T-cell (primary cell): ENCODE measurements around the gene CHRFAM7A. TPM values are rescaled to one million over a fixed set of nuclear protein-coding genes. Genes with fewer than 3 reads are reported as not detected.
"Not testable (repeated sequence)": the region's sequence is repeated elsewhere in the genome, so short reads cannot be mapped to it uniquely, and the experiment has no call there.

Experiments used
- ATAC-seq, 4 experiments: fragments of 200-7000 bp in 3 of 4; fragments of 150-1000 bp in 1 of 4; cut with Tn5 transposase; replicated peaks in 1 of 4; 1 replicate in 3 of 4; 2 replicates in 1 of 4; pipeline ENCODE4 v1.10.0; 2021; ENCODE audit warnings: moderate library complexity in 3 of 4, mild to moderate bottlenecking in 2 of 4, moderate number of reproducible peaks in 1 of 4
- CTCF ChIA-PET, 2 donors: fragments of 300-600 bp; sonication (Branson Sonifier 250); formaldehyde crosslinking; loops; one replicate each; lab custom pipeline; 2022; ENCODE audit warnings: antibody characterized with exemption in 2 of 2; lab: Charles Lee
- POLR2A ChIA-PET, 2 donors: fragments of 300-600 bp; sonication (Branson Sonifier 250); formaldehyde crosslinking; loops; one replicate each; lab custom pipeline; 2022; ENCODE audit warnings: antibody characterized with exemption in 2 of 2; lab: Charles Lee
- DNase-seq, 35 experiments: peaks; one replicate each; pipeline versions ENCODE4 v3.0.0 to v3.0.0-alpha.2; 2013 to 2023
- H3K27ac ChIP-seq: one replicate; pipeline ENCODE4 v1.5.1; 2013; ENCODE audit warnings: low read length
- H3K27me3 ChIP-seq, 2 experiments: replicated peaks in 1 of 2; 1 replicate in 1 of 2; 2 replicates in 1 of 2; pipeline versions ENCODE4 v1.6.1 to v1.7.0; 2013; ENCODE audit warnings: low read length in 1 of 2, mixed read lengths in 1 of 2; ENCODE audit not compliant: control insufficient read depth in 2 of 2, insufficient read depth in 2 of 2; ENCODE audit errors: extremely low read depth in 1 of 2
- H3K36me3 ChIP-seq, 2 donors: 1 replicate in 1 of 2; 2 replicates in 1 of 2; pipeline versions ENCODE4 v1.6.1 to v1.7.0; 2013; ENCODE audit warnings: low read length in 1 of 2; ENCODE audit not compliant: control insufficient read depth in 2 of 2, insufficient read depth in 1 of 2; ENCODE audit errors: extremely low read depth in 1 of 2
- H3K4me1 ChIP-seq, 2 experiments: 1 replicate in 1 of 2; 2 replicates in 1 of 2; pipeline versions ENCODE4 v1.6.1 to v1.7.0; 2013; ENCODE audit warnings: low read length in 2 of 2, mixed read lengths in 1 of 2; ENCODE audit not compliant: insufficient read depth in 2 of 2, control insufficient read depth in 1 of 2; ENCODE audit errors: extremely low read depth in 1 of 2
- H3K4me3 ChIP-seq, 2 donors: 1 replicate in 1 of 2; 2 replicates in 1 of 2; pipeline versions ENCODE4 v1.5.1 to v1.7.0; 2013; ENCODE audit warnings: mild to moderate bottlenecking in 2 of 2, low read length in 1 of 2, moderate library complexity in 1 of 2; ENCODE audit not compliant: control insufficient read depth in 1 of 2; ENCODE audit errors: extremely low read depth in 1 of 2
- H3K9me3 ChIP-seq: 2 replicates; pipeline ENCODE4 v1.7.0; 2013
- H3K27ac Mint-ChIP-seq, 2 donors: one replicate each; pipeline ENCODE4 v1.8.0; 2020 to 2021; ENCODE audit warnings: mild to moderate bottlenecking in 2 of 2, mixed read lengths in 2 of 2
- H3K27me3 Mint-ChIP-seq, 2 donors: one replicate each; pipeline ENCODE4 v1.8.0; 2021 to 2022; ENCODE audit warnings: mixed read lengths in 2 of 2
- H3K36me3 Mint-ChIP-seq: one replicate; pipeline ENCODE4 v1.8.0; 2021; ENCODE audit warnings: mixed read lengths
- H3K4me1 Mint-ChIP-seq, 3 donors: one replicate each; pipeline ENCODE4 v1.8.0; 2020 to 2022; ENCODE audit warnings: mixed read lengths in 3 of 3, mild to moderate bottlenecking in 1 of 3
- H3K4me3 Mint-ChIP-seq, 3 donors: one replicate each; pipeline ENCODE4 v1.8.0; 2020 to 2022; ENCODE audit warnings: mild to moderate bottlenecking in 3 of 3, mixed read lengths in 3 of 3, moderate library complexity in 3 of 3
- H3K9me3 Mint-ChIP-seq, 3 donors: one replicate each; pipeline ENCODE4 v1.8.0; 2020 to 2022; ENCODE audit warnings: mixed read lengths in 3 of 3
- WGBS: methylation state at CpG from one replicate; pipeline ENCODE4 v1.1.5; 2013; ENCODE audit warnings: missing lambda C conversion rate; ENCODE audit not compliant: insufficient coverage; 5-methylcytosine and 5-hydroxymethylcytosine counted together
- total RNA-seq, 35 experiments: library from RNA in 6 of 35; stranded (reverse) in 6 of 35; fragments of 120-200 nt in 1 of 35; gene quantifications; one replicate each; pipeline versions ENCODE4 v1.2.1 to v1.2.4 and lab custom pipeline; 2013 to 2026

CHRFAM7A gene
- 1 to 10 TPM in 1 of 5 donors, under 1 TPM in 1, not detected in 3; 0.92 to 1.1 TPM for total RNA-seq
- 0.39 TPM for total RNA-seq (2013)
- 0 to 0.14 (median 0) reads per million in 29 experiments for total RNA-seq (lab: John Stamatoyannopoulos, UW)

DNA sequence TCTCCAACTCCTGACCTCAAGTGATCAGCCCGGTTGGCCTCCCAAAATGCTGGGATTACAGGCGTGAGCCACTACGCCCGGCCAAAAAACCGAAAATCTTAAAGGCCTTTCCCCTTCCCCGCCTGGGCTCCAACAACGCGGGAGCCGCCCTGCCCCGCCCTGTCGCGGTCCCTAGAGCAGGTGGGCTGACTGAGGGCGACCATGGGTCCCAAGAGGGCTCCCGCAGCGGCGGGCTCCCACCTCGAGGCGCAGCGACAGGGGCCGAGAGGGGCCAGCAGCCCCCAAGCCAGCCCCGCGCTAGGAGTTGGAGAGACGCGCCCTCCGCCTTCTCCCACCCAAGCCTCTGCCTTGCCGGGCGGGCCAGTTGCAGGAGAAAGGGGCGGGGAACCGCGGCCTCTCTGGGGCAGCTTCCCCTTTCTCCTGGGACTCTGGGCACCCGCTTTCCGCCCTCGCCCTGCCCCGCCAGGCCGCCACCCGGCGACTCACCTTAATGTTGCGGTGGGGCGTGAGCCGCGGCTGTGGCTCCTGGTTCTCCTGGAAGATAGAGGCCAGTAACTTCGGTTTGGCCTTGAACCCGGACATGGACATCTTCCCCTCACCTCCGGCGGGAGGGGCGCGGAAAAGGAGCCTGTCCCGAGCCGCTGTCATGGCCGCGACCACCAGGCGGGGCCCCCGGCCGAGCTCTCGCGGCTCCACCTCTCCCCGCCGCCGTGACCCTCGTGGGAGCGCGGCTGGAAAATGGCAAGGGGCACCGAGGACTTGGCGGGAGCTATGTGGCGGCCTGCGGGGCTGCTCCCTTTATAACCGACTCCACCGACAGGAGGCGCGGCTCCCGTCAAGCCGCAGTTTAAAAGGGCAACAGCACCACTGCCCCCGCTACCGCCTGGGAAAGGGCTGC lies at the start of gene CHRFAM7A:
CHRFAM7A (minus strand) TSS at position 775 of the 898 bp plus-strand sequence. CDS start 10,189 bp downstream, outside the sequence.
- H3K4me1 Mint-ChIP-seq, H3K4me1 ChIP-seq, CTCF ChIA-PET, H3K9me3 Mint-ChIP-seq, H3K27ac Mint-ChIP-seq, H3K27me3 ChIP-seq, DNase-seq, H3K27me3 Mint-ChIP-seq, H3K36me3 ChIP-seq, H3K36me3 Mint-ChIP-seq, POLR2A ChIA-PET, H3K9me3 ChIP-seq, H3K27ac ChIP-seq, H3K4me3 ChIP-seq, H3K4me3 Mint-ChIP-seq: not testable (repeated sequence)
- no CpG with 5 or more reads among the region's 74 CpGs for WGBS
- peak; percentile 54 to 68 (median 66) for ATAC-seq

DNA sequence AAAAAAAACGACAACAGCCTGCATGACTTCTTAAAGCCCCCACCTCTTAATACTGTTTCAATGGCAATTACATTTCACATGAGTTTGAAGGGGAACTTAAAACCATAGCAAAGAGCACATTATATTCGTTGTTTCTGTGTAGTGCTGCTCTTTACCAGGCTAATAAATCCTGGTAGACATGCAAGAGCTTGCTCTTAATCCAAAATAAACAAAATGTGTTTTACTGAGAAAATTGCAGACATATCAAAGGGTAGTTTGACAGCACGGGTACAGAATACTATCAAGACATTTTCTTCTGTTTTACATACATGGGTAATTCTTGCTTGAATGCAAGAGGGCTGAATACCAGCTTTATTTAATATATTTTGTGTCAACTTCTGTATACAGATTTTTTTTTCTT lies 45.0 kb upstream of the CHRFAM7A start:
- H3K4me3 ChIP-seq, H3K9me3 ChIP-seq, ATAC-seq, H3K27me3 Mint-ChIP-seq, H3K9me3 Mint-ChIP-seq, CTCF ChIA-PET, POLR2A ChIA-PET, H3K27me3 ChIP-seq, H3K27ac ChIP-seq, H3K4me1 Mint-ChIP-seq, H3K4me3 Mint-ChIP-seq, H3K36me3 ChIP-seq, H3K36me3 Mint-ChIP-seq, H3K4me1 ChIP-seq, H3K27ac Mint-ChIP-seq, DNase-seq: not testable (repeated sequence)
- no CpG with 5 or more reads among the region's 3 CpGs for WGBS

DNA sequence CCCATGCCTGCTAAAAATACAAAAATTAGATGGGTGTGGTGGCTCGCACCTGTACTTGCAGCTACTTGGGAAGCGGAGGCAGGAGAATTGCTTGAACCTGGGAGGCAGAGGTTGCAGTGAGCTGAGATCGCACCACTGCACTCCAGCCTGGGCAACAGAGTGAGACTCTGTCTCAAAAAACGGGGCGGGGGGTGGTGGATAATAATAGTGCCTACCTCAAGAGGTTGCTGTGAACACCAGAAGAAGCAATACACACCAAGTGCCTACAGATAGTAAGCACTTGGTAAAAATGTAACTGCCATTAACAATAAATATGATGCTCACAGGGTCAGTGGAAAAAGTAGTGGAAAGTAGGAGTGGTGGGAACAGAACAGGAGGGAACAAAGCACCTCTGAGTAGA lies 42.5 kb upstream of the CHRFAM7A start:
- H3K27me3 Mint-ChIP-seq, CTCF ChIA-PET, H3K27ac Mint-ChIP-seq, H3K36me3 ChIP-seq, POLR2A ChIA-PET, H3K4me1 Mint-ChIP-seq, H3K27me3 ChIP-seq, H3K9me3 Mint-ChIP-seq, H3K9me3 ChIP-seq, H3K4me3 ChIP-seq, H3K4me1 ChIP-seq, H3K27ac ChIP-seq, DNase-seq, H3K4me3 Mint-ChIP-seq, ATAC-seq, H3K36me3 Mint-ChIP-seq: not testable (repeated sequence)
- WGBS, result no CpG with 5 or more reads among the region's 5 CpGs

- H3K36me3 ChIP-seq, DNase-seq, H3K9me3 Mint-ChIP-seq, H3K4me3 Mint-ChIP-seq, H3K36me3 Mint-ChIP-seq, POLR2A ChIA-PET, H3K27me3 Mint-ChIP-seq, ATAC-seq, CTCF ChIA-PET, H3K27ac ChIP-seq, H3K4me1 ChIP-seq, H3K9me3 ChIP-seq, H3K4me1 Mint-ChIP-seq, H3K27me3 ChIP-seq, H3K27ac Mint-ChIP-seq, H3K4me3 ChIP-seq: not testable (repeated sequence)
- WGBS, result no CpG with 5 or more reads among the region's 6 CpGs
Observed at GRCh38 chr15:30420723-30421122, 27.4 kb upstream of the CHRFAM7A start.

DNA sequence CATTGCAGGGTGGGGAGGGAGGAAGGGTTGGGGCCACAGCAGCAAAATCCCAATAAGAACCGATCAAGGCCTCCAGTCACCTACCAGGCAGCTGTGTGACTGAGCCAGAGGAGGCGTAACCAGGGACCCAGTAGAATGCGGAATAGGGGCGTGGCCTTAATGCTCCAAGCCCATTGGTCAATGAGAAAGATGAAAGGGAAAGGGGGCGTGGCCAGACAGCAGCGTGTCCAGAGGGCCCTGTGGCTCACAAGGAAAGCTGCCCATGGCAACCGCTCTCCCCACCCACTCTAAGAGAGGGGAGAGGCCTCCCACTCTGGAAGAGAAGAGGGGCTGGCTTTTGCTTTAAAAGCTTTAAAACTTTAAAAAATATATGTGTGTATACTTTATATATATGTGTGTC lies 20.8 kb upstream of the CHRFAM7A start, which contains the start of gene GOLGA8R:
GOLGA8R (minus strand) TSS at position 101 of the 400 bp plus-strand sequence; CDS start at position 3, 98 bp downstream.
- POLR2A ChIA-PET, CTCF ChIA-PET: not testable (repeated sequence)

DNA sequence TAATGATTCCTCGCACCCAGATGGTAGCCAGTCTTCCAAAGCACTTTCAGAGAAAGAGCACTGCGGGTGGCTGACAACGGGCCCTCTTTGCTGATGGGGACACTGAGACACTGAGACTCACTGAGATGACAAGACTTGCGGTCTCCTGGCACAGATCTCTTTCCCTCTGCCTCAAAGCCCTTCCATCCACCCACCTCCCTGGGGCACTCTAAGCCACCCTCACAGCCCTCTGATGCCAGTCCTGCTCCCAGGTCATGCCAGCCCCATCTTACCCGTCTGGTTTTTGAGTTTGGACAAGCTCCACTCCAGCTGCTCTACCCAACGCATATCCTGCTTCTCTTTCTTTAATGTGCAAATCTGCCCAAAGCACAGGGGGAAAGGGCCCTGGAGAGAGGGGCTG lies 14.3 kb upstream of the CHRFAM7A start:
- H3K36me3 Mint-ChIP-seq, H3K27ac ChIP-seq, H3K9me3 Mint-ChIP-seq, H3K36me3 ChIP-seq, H3K9me3 ChIP-seq, CTCF ChIA-PET, H3K4me3 ChIP-seq, H3K4me1 Mint-ChIP-seq, H3K27me3 ChIP-seq, H3K27ac Mint-ChIP-seq, ATAC-seq, H3K27me3 Mint-ChIP-seq, H3K4me1 ChIP-seq, POLR2A ChIA-PET, H3K4me3 Mint-ChIP-seq: not testable (repeated sequence)
- DNase-seq, result peak in 1 of 35 experiments; percentile 10
- WGBS, result 100% methylated on average over 2 of the region's 6 CpGs

More for the DNA sequence above, 20.8 kb upstream of the CHRFAM7A start, which contains the start of gene GOLGA8R:
- H3K27ac Mint-ChIP-seq, ATAC-seq, H3K9me3 Mint-ChIP-seq, H3K4me3 ChIP-seq, H3K9me3 ChIP-seq, H3K4me1 ChIP-seq, H3K4me3 Mint-ChIP-seq, H3K27ac ChIP-seq, DNase-seq, H3K27me3 Mint-ChIP-seq, H3K36me3 Mint-ChIP-seq, H3K27me3 ChIP-seq, H3K4me1 Mint-ChIP-seq, H3K36me3 ChIP-seq: not testable (repeated sequence)
- no CpG with 5 or more reads among the region's 7 CpGs for WGBS
